ENCODE measurements around the gene PLEKHB1.
A peak's percentile ranks its signal among the peaks of the same experiment; 100 is the strongest.

PLEKHB1 gene, protein sequence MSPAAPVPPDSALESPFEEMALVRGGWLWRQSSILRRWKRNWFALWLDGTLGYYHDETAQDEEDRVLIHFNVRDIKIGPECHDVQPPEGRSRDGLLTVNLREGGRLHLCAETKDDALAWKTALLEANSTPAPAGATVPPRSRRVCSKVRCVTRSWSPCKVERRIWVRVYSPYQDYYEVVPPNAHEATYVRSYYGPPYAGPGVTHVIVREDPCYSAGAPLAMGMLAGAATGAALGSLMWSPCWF

DNA sequence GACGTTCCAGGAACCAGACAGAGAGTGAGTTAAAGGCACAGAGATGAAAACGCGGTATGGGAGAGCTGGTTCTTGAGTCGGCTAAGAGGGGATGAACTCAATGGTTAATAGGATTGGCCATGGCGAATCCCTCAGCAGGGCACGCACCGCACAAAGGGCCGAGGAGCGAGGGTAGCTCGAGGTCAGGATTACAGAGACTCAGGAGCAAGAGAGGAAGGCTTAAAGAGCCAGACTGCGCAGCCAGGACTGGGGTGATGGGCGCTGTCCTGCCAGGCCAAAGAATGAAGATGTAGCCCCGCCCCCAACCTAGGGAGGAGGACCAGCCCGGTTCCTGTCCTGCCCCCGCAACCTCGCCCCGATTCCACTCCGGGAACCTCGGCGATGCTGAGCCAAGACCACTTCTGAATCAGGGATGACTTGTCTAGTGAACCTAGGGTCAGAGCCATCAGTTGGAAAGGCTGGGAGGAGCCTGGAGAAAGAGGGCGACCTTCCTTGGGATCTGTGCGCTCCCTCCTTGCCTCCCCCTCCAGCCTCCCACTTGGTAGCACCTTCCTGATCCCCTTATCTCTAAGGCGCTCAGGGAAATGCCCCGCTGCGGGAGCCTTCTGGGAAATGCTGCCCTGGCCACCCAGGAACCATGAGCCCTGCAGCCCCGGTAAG is at the start of gene PLEKHB1:
Gene PLEKHB1 (plus strand): TSS at position 610 of the 660 bp plus-strand sequence. CDS start 28 bp downstream, at position 638.
- no peak for DNase-seq

DNA sequence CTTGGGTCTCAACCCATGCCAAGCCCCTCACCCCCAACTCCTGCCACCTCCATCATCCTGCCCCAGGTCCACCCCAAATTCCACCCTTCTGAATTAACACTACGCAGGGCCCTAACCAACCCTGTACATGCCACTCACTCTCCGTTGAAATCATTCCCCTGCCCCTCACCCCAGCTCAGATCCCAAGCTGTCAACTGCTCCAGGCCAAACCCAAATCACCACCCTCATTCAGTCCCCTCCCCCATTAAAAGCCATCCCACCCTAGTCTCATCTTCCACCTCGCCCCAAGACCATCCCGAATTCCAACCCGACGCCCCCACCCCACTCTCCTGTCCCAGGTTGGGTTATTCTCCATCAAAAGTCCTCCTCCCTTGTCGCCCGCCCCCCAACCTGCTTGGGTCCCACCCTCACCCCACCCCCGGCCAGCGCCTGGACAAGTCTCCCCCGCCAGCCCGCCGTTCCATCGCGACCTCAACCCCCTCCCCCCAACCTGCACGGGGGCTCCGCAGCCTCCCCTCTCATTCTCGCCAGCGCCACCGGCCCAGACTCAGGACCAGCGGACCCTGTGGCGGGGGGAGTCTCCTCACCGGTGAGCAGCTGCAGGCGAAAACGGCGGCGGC is 48.9 kb upstream of the PLEKHB1 start:
- DNase-seq, result peak; percentile 18

DNA sequence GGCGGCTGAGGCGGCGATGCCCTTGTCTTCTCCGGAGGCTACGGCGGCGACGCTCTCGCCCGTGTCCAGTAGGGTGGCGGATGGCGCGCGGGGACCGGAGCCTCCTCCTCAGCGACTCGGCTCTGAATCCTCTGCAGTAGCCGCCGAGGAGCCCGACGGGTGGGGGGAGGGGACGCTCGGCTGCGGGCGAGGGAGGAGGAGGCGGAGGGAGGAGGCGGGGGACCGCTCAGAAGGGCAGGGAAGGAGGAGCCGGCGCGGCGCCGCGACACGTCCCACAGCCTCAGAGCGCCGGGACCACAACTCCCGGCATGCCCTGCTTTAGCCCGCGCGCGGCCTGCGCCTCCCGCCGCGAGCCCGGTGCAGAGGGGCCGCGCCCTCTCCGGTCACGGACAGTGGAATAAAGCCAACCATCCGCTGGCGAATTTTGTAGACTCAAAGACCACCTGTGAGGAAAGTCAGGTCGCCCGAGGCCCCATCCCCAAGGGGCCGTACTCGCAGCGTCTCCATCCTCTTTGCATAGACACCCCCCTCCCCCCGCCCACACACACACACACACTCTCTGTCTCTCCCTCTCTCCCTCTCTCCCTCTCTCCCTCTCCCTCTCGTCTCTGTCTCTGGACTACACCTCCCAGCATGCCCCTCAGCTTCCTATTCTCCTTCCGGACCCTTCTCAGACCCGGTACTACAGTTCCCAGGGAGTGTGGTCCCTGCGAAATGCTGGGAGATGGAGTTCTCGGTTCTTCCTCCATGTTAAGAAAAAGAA is 48.2 kb upstream of the PLEKHB1 start, which contains the start of gene FAM168A:
Gene FAM168A (minus strand): TSS at position 157 of the 763 bp plus-strand sequence. CDS start 129,638 bp downstream, outside the sequence.
- DNase-seq, result peak; percentile 98

DNA sequence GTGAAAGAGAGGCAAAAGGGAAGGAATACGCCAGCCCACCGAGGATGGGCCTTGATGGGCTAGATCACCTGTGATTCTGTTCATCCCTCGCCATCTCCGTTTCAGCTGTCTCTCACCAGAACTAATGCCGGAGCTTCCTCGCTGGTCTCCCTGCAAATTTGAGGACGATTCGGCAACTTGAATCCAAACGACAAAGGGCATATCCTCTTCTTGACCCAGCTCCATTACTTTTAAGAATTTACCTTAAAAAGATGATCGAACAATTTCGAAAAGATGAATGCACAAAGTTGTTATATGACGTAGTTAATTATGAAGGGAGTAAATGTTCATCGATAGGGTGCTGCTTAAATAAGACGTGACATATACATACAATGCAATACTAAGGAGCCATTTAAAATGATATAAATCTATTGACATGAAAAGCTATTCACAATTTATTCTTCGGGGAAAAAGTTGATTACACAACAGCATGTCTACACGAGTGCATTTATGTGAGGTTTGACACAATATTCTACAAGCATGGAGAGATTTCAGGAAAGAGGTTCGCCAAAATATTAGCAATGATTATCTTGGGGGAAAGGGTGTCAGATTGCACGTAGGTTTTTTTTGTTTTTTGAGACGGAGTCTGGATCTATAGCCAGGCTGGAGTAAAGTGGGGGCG is 47.5 kb upstream of the PLEKHB1 start:
- no peak for DNase-seq

DNA sequence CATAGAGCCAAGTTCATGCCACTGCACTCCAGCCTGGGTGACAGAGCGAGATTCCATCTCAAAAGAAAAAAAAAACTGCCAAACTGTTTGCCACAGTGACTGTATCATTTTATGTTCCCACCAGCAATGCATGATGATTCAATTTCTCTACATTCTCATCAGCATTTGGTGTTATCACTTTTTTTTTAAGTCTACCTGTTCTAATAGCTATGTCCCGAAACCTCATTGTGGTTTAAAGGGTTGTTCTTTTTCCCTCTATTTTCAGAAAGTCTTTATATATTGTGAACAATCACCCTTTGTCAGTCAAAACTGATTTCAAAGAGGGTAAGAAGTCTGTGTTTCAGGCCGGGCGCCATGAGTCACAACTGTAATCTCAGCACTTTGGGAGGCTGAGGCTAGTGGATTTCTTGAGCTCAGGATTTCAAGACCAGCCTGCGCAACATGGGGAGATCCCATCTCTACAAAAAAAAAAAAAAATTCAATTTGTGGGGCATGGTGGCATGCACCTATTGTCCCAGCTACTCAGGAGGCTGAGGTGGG is 33.7 kb upstream of the PLEKHB1 start:
- no peak for DNase-seq

DNA sequence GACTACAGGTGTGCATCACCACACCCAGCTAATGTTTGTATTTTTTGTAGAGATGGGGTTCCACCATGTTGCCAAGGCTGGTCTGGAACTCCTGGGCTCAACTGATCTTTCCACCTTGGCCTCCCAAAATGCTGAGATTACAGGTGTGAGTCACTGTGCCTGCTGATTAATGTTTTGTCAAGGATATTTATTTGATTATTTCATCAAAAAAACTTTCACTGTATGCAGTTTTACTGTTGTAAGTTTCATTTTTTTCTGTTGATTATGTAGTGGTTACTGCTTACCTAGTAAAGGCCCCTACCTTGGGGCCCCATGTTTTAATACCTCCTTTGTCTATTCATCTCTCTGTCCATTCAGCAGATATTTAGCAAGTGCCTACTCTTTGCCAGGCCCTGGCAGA is 31.8 kb upstream of the PLEKHB1 start:
- no peak for DNase-seq

DNA sequence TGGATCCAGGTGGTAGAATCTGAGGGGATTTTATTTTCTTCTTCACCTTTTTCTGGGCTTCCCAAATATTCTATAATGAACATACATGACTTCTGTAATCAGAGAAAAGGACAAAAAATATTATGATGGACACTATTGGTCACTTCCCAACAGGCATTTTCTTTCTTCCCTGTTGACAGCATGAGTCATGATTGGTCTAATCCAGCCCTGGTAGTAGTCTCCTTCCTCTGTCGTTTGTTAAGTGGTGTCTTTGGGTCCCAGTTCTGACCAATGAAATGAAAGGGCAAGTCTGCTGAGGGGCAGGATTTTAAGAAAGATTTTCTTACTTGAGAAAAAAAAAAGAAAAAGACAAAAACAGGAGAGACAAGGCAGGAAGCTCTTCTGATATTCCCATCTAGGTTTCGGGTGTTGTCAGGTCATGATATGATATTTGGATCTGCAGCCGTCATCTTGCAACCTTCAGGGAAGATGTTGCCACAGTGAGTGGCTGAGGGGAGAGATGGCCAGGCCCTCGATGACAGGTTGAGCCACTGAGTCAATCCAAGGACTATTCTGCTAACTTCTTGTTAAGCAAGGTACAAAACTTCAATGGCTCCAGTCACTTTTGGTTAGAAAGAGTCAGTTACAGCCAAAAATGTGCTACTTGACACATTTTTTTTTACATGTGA is 23.3 kb upstream of the PLEKHB1 start:
- no peak for DNase-seq

DNA sequence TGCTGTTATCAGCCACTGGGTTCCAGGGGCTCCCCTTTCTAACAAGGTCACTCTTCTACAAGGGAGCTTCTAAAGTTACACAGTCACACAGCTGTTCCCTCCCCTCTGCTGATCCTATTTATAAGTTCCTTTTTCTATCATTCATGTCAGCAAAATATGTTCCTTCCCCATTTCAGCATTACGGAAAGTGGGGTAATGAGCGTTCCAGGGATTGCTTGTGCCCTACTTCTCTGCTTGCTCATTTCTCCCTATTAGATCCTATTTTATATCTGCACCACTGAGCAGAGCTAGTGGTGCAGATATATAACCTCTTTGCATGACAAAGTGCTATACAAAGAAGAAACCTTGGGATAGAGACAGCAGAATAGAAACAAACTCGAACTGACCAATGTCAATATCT is 22.7 kb upstream of the PLEKHB1 start:
- DNase-seq, result peak; percentile 52

DNA sequence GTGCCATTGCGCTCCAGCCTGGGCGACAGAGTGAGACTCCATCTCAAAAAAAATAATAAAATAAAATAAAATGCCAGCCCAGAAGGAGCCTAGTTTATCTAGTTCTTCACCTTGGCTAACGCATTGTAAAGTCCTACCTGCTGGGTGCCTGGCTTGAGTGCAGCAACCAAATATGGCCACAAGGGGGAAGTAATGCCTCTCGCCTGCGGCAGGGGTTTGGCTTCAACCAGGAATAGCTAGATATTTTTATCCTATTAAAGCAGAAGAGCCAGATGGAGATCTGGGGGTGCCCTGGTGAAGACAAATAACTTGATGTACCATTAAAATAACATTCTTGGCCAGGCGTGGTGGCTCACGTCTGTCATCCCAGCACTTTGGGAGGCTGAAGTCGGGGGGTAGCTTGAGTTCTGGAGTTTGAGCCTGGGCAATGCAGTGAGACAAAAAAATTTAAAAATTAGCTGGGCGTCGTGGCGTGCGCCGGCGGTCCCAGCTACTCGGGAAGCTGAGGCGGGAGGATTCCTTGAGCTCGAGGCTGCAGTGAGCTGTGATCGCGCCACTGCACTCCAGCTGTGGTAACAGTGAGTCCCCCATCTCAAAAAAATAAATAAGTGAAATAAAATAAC is 20.6 kb upstream of the PLEKHB1 start:
- DNase-seq, result peak; percentile 87

DNA sequence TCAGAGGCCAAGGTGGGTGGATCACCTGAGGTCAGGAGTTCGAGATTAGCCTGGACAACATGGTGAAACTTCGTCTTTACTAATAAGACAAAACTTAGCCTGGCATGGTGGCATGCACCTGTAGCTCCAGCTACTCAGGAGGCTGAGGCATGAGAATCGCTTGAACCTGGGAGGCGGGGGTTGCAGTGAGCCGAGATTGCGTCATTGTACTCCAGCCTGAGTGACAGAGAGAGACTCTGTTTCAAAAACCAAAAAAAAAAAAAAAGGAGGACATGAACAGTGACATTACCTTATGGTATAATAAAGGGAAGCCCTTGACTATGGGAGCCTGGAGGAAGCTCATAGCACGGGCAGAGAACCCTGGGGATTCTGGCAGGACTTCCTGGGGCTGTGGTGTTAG is 16.5 kb upstream of the PLEKHB1 start:
- no peak for DNase-seq

DNA sequence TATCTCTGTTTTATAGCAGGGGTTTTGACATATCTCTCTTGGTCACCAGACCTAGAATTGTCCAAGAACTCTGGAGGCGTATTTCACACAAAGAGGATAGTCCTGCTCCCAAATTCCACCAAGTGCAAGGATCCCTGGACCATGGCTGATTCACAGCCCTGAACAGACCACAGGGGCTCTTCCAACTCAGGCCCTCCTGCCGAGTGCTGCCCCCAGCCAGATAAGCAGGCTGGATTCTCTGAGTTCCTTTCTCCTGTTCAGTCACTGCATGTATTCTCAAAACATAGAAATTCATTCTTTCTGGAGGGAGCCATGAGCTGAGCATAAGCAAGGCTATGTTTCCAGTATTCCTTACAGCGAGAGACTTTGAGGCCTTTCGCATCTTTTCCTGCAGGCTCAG is 13.4 kb upstream of the PLEKHB1 start:
- DNase-seq, result no peak

DNA sequence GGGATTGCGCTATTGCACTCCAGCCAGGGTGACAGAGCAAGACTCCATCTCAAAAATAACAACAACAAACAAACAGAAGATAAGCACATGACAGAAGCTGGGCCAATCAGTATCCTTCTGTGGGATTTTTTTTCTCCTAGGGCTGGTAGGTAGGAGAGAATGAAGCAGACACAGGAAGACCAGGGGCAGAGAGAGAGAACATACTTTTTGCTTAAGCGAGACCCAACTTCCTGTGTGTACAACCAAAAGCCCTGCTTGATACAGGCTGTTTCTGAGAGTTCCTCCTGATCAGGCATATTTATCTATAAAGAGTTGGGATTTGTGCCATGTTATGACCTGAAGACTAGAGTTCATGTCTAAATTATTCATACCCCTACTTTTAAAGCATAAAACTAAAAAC is 12.4 kb upstream of the PLEKHB1 start:
- DNase-seq, result no peak

DNA sequence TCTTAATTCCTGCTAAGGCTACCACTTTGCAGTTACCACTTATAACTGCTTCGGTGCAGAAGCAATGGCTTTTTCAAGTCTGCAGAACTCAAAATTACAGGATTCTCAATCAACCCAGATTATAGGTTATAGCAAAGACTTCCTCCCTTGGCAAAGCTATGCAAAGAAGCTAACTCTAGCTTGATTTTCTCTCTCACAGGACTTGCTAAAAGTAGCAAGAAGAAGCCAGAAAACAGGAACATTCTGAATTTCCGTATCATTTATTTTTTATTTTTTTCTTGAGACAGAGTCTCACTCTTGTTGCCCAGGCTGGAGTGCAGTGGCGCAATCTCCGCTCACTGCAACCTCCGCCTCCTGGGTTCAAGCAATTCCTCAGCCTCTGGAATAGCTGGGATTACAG is 10.7 kb upstream of the PLEKHB1 start:
- DNase-seq, result no peak

DNA sequence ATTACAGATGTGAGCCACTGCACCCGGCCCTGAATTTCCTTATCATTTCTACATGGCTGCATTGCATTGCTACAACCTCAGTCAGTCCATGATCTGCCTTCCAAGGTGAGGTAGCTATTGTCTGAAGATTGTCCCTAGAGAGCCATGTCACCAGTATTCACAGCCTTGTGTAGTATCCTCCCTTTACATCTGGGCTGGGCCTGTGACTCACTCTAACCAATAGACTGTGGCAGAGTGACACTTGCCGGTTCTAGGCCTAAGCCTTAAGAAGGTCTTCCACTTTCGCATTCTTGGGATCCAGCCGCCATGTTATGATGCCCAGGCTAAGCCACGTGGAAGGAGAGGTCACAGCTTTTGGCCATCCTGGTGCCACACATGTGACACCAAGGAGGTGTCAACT is 10.1 kb upstream of the PLEKHB1 start:
- no peak for DNase-seq

DNA sequence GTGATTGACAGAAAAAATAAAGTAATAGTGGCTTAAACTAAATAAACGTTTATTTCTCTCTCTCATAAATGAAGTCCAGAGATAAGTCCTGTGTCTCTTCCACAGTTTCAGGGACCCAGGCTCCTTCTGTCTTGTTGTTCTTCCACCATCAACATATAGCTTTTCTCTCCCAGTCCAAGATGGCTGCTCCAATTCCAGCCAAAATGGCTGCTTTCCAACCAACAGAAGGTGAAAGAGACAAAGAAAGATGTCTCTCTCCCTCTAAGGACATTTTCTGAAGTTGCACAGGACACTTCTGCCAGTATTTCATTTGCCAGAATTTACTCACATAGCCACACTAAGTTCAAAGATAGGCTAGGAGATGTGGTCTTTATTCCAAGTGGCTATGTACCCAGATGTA is 9.4 kb upstream of the PLEKHB1 start:
- DNase-seq, result no peak

DNA sequence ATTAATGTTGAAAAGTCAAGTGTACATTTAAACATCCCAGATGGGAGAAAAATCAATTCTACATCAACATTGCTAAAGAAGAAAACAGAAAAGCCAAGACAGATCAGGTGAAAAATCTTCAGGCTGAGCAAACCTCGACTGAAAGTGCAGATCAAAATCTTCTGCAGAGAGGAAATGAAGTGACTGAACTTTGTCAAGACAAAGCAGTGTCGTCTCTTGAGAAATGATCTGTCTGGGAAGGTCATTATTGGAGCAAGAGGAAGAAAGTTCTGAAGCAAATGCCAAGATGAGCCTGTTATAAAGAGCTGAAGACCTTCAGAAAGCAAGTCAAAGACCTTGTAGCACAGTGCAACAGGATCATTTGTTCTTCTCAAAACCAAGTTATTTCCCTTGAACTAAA is 5.8 kb upstream of the PLEKHB1 start:
- DNase-seq, result no peak

DNA sequence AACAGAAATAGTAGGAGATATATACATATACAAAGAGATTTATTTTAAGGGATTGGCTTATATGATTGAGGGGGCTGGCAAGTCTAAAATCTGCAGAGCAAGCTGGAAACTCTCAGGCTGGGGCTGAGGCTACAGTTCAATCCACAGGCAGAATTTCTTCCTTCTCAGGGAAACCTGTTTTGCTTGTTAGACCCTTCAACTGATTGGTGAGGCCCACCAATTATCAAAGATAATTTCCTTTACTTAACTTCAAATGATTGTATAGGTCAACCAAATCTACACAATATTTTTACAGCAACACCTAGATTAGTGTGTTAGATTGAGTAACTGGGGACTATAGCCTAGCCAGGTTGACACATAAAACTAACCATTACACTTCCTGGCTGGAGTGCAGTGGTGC is 4.7 kb upstream of the PLEKHB1 start:
- DNase-seq, result no peak

DNA sequence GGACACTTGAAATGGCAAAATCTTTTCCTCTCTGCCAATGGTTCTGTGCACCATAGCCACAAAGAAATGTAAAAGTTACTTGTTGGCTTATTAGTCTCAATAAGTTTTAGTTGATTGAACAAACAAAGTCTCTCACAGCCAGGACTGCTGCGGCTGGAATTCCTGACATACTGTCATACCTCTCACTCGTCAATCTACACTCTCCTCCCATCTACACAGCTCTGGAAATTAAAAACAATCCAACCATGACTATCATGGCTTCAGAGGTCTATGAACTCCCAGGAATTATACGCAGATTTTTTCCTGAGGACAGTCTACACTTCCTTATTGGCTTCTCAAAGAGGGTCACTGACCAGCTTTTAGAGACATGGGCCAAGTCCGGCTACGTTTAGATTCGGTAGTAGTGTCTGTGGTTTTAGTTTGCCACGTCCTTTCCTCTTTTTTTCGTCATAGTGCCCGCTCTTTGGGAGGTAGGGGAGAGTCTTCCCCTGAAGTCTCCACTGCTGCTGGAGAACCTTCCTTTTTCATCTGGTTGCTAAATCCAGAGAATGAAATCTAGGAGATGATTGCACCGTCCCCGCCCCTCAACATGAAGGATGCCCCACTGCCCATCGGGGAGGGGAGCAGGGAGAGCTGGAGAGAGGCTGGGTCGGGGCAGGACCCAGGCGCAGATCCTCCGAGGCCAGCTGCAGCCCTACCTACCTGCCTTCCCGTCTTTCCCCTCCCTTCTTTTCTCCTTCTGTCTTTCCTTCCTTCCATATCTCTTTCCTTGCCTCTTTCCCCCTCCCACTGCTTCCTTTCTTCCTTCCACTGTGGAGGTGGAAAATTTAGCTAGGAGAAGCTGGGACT is 1.0 kb upstream of the PLEKHB1 start:
- DNase-seq, result no peak

DNA sequence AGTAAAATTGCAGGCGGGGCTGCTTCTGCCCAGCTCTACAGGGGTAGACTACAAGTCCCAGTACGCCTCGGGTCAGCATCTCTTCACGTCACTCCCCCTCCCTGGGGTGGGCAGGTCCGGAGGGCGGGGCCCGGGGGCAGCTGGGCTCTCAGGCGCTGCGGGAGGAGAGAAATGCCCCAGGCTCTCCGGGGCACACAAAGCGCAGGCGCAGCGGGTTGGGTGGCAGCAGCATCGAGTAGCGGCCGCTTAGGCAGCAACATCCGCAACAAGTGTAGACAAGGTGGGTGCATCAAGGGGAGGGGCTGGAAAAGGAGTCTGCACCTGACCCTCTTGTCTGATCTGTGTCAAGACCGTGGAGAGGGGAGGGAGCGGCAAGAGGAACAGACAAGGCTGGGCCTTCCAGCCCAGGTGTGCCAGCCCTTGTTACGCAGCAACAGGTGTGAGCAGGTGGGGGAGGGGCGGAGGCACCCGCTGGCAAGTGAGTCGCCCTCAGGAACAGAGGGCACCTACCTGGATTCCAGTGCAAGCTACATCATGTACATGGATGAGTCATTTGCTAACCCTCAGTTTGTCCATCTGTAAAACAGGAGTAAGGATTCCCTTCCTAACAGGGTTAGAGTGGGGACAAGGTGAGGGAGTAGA is 1.2 kb downstream of the PLEKHB1 start:
- peak; percentile 94 for DNase-seq

DNA sequence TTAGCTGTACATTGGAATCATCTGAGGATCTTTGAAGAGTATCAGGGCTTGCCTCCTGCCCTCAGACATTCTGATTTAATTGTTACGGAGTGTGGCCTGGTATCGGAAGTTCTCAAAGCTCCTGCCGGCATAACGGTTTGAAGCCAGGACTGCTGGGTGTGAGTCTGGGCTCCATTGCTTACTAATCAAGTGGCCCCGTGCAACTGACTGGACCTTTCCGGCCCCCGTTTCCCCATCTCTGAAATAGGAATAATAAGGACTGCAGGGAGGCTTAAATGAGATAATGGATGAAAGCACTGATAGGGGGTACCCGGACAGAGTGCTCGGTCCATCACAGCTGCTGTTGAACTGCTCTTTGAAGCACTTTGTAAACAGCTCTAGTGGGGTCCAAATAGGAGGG is 1.7 kb downstream of the PLEKHB1 start:
- no peak for DNase-seq

Measured in hematopoietic multipotent progenitor cell treated with erythropoietin and hydrocortisone succinate and interleukin-3 and kit ligand, for 6 days (in vitro differentiated cells).